SU-DHL-6 (cell line): ENCODE measurements around the gene C4orf36.

ENCODE experiments used
- H2AFZ ChIP-seq: fragments of 200-600 bp; sonication (generic); 2 replicates; pipeline ENCODE4 v1.6.1; 2014; ENCODE audit warnings: low read depth, mild to moderate bottlenecking, moderate library complexity, mixed read lengths, antibody characterized with exemption, low read length; ENCODE audit not compliant: severe bottlenecking
- H3F3A ChIP-seq: fragments of 200-600 bp; shearing (Covaris generic); 2 replicates; pipeline ENCODE4 v1.6.0; 2016; ENCODE audit warnings: antibody characterized with exemption, mild to moderate bottlenecking; ENCODE audit not compliant: insufficient read depth
- H3K27ac ChIP-seq: fragments of 200-600 bp; sonication (generic); 2 replicates; pipeline ENCODE4 v1.5.1; 2016; ENCODE audit warnings: low read depth, mild to moderate bottlenecking, low read length, moderate library complexity, mixed read lengths
- H3K27me3 ChIP-seq: fragments of 200-600 bp; sonication (generic), shearing (Covaris generic); 2 replicates; pipeline ENCODE4 v1.6.0; 2014; ENCODE audit warnings: mild to moderate bottlenecking, low read length
- H3K36me3 ChIP-seq: fragments of 200-600 bp; sonication (generic); 2 replicates; pipeline ENCODE4 v1.6.1; 2014; ENCODE audit warnings: mild to moderate bottlenecking, low read length, mixed read lengths
- H3K4me2 ChIP-seq: fragments of 300-600, 200-600 bp; shearing (Covaris generic), sonication (generic); 2 replicates; pipeline ENCODE4 v1.6.0; 2014; ENCODE audit warnings: low read length, low read depth, mild to moderate bottlenecking; ENCODE audit not compliant: poor library complexity, severe bottlenecking
- H3K4me3 ChIP-seq: fragments of 200-600 bp; sonication (generic); 2 replicates; pipeline ENCODE4 v1.5.1; 2014; ENCODE audit warnings: antibody characterized with exemption, low read length, mild to moderate bottlenecking, mixed read lengths; ENCODE audit not compliant: insufficient read depth, poor library complexity, severe bottlenecking
- H3K79me2 ChIP-seq: fragments of 200-600 bp; sonication (generic); 2 replicates; pipeline ENCODE4 v1.6.1; 2014; ENCODE audit warnings: mild to moderate bottlenecking, low read length, moderate library complexity; ENCODE audit not compliant: insufficient read depth
- H3K9ac ChIP-seq: fragments of 200-600 bp; sonication (generic); 2 replicates; pipeline ENCODE4 v1.7.0; 2014; ENCODE audit warnings: mild to moderate bottlenecking, low read length
- H3K9me2 ChIP-seq: fragments of 200-600 bp; sonication (generic); replicated peaks from 2 replicates; pipeline ENCODE4 v1.6.1; 2014; ENCODE audit warnings: low read length; ENCODE audit not compliant: insufficient read depth
- H3K9me3 ChIP-seq: fragments of 200-600 bp; sonication (generic); 2 replicates; pipeline ENCODE4 v1.6.1; 2014; ENCODE audit warnings: low read length, mixed read lengths; ENCODE audit not compliant: insufficient read depth
- H4K20me1 ChIP-seq: fragments of 200-600 bp; sonication (generic); 2 replicates; pipeline ENCODE4 v1.6.1; 2014; ENCODE audit warnings: low read depth, mild to moderate bottlenecking, antibody characterized with exemption, low read length, moderate library complexity, mixed read lengths
- EZH2phosphoT487 ChIP-seq: fragments of 200-600 bp; sonication (generic), shearing (Covaris generic); conservative IDR thresholded peaks from 2 replicates; pipeline ENCODE4 v1.6.1; 2018; ENCODE audit warnings: mild to moderate bottlenecking, antibody characterized with exemption, low read length, moderate library complexity, mixed read lengths
- TF ChIP-seq, protein P1 (sequence below): fragments of 200-600 bp; sonication (generic); IDR thresholded peaks from one replicate; pipeline ENCODE4 v1.5.1; 2017; ENCODE audit warnings: antibody characterized with exemption, mild to moderate bottlenecking, low read length, moderate library complexity; ENCODE audit not compliant: insufficient read depth, poor library complexity, severe bottlenecking

Gene C4orf36

DNA sequence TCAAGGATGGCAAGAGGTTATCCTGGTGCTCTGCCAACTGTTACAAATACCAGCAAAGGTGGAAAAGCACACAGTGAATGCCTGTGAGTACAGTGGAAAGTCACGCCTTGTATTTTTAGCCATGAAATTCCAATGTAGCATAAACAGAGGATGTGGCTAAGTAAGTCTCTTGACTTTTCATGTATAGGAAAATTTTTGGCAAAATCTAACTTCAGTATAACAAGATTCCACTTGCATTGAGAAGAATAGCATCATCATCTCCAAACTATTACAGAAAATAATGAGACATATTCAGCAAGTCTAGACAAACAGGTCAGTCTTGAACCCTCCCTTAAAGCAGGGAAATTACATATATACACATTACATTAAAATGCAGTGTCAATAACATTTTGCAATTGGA, 50.9 kb downstream of the C4orf36 start:
- Histone ChIP-seq H4K20me1 (no peaks in the 10 kb centered on the region), H3K9ac (no peak overlapping the region), H2AFZ (no peak overlapping the region), H3F3A (no peaks in the 10 kb centered on the region), H3K27ac (no peak overlapping the region), H3K79me2 (no peaks in the 10 kb centered on the region), H3K9me3 (no peaks in the 10 kb centered on the region), H3K4me2 (no peak overlapping the region), H3K27me3 (no peaks in the 10 kb centered on the region), H3K9me2 (no peaks in the 10 kb centered on the region), H3K4me3 (no peak overlapping the region), H3K36me3 (no peaks in the 10 kb centered on the region)
- no peak for TF ChIP-seq EZH2phosphoT487

DNA sequence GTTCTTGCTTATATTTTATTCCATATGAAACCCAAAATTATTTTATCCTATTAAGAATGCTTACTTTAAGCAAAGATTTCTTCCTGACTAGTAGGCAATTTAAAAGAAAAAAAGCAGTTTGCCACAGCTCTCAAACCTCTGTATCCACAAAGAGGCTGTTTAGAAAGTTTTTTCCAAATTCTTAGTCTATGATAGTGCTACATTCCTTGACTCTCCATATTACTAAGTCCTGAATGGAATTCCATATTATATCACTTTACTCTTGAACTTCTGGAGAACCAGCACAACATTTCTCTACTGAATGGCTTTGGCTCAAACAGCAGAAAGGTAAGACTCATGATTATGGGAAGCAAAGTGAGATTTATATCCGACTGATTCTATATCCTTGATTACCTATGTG, 51.4 kb downstream of the C4orf36 start:
- Histone ChIP-seq H3K36me3 (no peaks in the 10 kb centered on the region), H3K4me3 (no peak overlapping the region), H3K9me2 (no peaks in the 10 kb centered on the region), H2AFZ (no peak overlapping the region), H3K9me3 (no peaks in the 10 kb centered on the region), H3F3A (no peaks in the 10 kb centered on the region), H3K79me2 (no peaks in the 10 kb centered on the region), H3K27ac (no peak overlapping the region), H4K20me1 (no peaks in the 10 kb centered on the region), H3K27me3 (no peaks in the 10 kb centered on the region), H3K9ac (no peak overlapping the region), H3K4me2 (no peak overlapping the region)
- no peak for TF ChIP-seq EZH2phosphoT487
- TF ChIP-seq, protein P1, sequence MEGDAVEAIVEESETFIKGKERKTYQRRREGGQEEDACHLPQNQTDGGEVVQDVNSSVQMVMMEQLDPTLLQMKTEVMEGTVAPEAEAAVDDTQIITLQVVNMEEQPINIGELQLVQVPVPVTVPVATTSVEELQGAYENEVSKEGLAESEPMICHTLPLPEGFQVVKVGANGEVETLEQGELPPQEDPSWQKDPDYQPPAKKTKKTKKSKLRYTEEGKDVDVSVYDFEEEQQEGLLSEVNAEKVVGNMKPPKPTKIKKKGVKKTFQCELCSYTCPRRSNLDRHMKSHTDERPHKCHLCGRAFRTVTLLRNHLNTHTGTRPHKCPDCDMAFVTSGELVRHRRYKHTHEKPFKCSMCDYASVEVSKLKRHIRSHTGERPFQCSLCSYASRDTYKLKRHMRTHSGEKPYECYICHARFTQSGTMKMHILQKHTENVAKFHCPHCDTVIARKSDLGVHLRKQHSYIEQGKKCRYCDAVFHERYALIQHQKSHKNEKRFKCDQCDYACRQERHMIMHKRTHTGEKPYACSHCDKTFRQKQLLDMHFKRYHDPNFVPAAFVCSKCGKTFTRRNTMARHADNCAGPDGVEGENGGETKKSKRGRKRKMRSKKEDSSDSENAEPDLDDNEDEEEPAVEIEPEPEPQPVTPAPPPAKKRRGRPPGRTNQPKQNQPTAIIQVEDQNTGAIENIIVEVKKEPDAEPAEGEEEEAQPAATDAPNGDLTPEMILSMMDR: no peak

DNA sequence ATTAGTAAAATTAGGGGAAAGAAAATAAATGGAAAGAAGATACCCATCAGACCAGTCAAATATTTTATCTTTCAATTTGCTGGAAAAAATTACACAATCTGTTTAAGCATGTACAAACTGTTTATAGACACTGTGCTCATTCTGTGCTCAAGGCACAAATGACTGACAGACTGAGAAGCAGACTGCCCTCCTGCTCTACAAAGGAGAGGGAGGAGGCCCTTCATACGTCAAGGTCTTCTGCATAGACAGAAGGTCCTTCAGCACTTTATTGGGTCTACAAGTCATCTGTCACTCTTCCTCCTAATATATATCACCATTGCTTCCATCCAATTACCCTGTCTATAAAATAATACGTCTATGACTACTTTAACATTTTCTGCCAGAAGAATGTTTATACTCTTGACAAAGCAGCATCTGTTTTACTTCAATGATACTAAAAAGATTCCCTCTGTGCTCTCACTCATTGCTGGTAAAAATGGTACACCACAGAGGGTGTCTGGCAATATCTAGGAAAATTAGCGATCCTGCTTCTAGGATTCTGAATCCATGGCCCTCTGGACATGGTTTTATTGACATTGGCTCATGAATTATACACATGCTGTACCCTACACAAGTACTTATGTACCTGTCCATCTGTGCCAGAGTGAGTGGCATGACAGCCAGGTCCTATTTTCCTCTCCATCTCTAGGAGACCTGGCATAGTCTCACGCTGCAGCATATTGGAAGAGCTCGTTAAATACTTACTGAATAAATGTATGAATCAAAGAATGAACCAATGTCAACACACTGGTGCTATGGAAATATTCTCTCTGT, 54.3 kb downstream of the C4orf36 start:
- TF ChIP-seq, protein P1: no peak
- no peak for TF ChIP-seq EZH2phosphoT487
- Histone ChIP-seq H3K36me3 (no peaks in the 10 kb centered on the region), H3K9me3 (no peaks in the 10 kb centered on the region), H2AFZ (no peak overlapping the region), H3K4me2 (no peak overlapping the region), H3K9ac (no peak overlapping the region), H3K4me3 (no peak overlapping the region), H3K9me2 (no peaks in the 10 kb centered on the region), H3K79me2 (no peaks in the 10 kb centered on the region), H4K20me1 (no peaks in the 10 kb centered on the region), H3F3A (no peaks in the 10 kb centered on the region), H3K27me3 (no peaks in the 10 kb centered on the region), H3K27ac (no peak overlapping the region)

DNA sequence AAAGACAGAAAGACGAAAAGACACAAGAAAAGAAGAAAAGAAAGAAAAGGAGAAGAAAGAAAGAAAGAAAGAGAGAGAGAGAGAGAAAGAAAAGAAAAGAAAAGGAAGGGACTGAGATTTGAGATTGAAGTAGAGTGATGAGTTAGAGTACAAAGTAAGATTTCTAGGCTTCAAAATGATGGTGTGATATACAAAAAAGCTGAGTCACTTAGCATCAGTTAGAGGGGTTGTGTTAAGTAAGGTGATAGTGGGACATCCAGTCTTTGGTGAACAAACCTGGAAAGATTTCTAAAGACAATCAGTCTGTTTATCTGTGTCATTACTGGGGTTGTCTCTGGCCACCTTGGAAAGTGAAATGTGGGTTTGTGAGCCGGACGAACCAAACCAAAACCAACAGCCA, 56.5 kb downstream of the C4orf36 start:
- H3K9ac ChIP-seq: no peak overlapping the region
- no peaks in the 10 kb centered on the region for H4K20me1 ChIP-seq
- H2AFZ ChIP-seq: no peak overlapping the region
- no peaks in the 10 kb centered on the region for H3K9me2 ChIP-seq
- no peaks in the 10 kb centered on the region for H3F3A ChIP-seq
- H3K27ac ChIP-seq: no peak overlapping the region
- TF ChIP-seq EZH2phosphoT487: no peak
- TF ChIP-seq, protein P1: no peak
- no peaks in the 10 kb centered on the region for H3K79me2 ChIP-seq
- H3K4me3 ChIP-seq: no peak overlapping the region
- H3K9me3 ChIP-seq: no peaks in the 10 kb centered on the region
- H3K27me3 ChIP-seq: no peaks in the 10 kb centered on the region
- H3K36me3 ChIP-seq: no peaks in the 10 kb centered on the region
- no peak overlapping the region for H3K4me2 ChIP-seq
